HepG2 (cell line): Measurements from ENCODE around the gene ZBTB46. TPM values are rescaled to one million over a fixed set of nuclear protein-coding genes. Genes with fewer than 3 reads are reported as not detected.

Experiments
- FOXK2 ChIP-seq: fragments of 450-650 bp; IDR thresholded peaks from 2 replicates; pipeline ENCODE4 v1.6.1; 2016
- MNT ChIP-seq: fragments of 450-650 bp; IDR thresholded peaks from 2 replicates; pipeline ENCODE4 v1.6.1; 2016
- PATZ1 ChIP-seq: sonication (generic); formaldehyde crosslinking; IDR thresholded peaks from 2 replicates; pipeline ENCODE4 v1.4.0; 2020; ENCODE audit warnings: missing genetic modification reagents
- PBX2 ChIP-seq: IDR thresholded peaks from 2 replicates; pipeline ENCODE4 v1.6.1; 2016; ENCODE audit warnings: control low read depth
- RFX3 ChIP-seq: IDR thresholded peaks from 2 replicates; pipeline ENCODE4 v1.6.1; 2016; ENCODE audit warnings: missing biosample characterization, missing genetic modification reagents
- THYN1 ChIP-seq: sonication (generic); formaldehyde crosslinking; IDR thresholded peaks from 2 replicates; pipeline ENCODE4 v1.8.1; 2023; ENCODE audit warnings: low read depth, mild to moderate bottlenecking, moderate library complexity, missing genetic modification reagents, borderline replicate concordance
- ZBTB46 ChIP-seq: sonication (generic); formaldehyde crosslinking; IDR thresholded peaks from 2 replicates; pipeline ENCODE4 v1.4.0; 2020; ENCODE audit warnings: mild to moderate bottlenecking, missing genetic modification reagents, borderline replicate concordance
- ZNF142 ChIP-seq: sonication (generic); formaldehyde crosslinking; IDR thresholded peaks from 2 replicates; pipeline ENCODE4 v1.4.0; 2020; ENCODE audit warnings: missing genetic modification reagents
- ZNF296 ChIP-seq: sonication (generic); formaldehyde crosslinking; conservative IDR thresholded peaks from 2 replicates; pipeline ENCODE4 v1.5.0; 2020; ENCODE audit warnings: mild to moderate bottlenecking, missing genetic modification reagents
- ZNF781 ChIP-seq: sonication (generic); formaldehyde crosslinking; IDR thresholded peaks from 2 replicates; pipeline ENCODE4 v1.5.1; 2020; ENCODE audit warnings: borderline replicate concordance, mild to moderate bottlenecking, missing genetic modification reagents; ENCODE audit errors: not compliant biosample characterization
- polyA plus RNA-seq, 8 experiments: library from polyadenylated mRNA; depleted of rRNA in 3 of 8; stranded (reverse) in 7 of 8; unstranded in 1 of 8; fragments of >200 nt; fragmentation: Illumina TruSeq in 4 of 8; extraction: Trizol in 4 of 8; gene quantifications; 2 replicates each; pipeline versions ENCODE4 v1.2.1 to v1.2.3, GENCODE V29; 2011 to 2016; ENCODE audit warnings: low read depth in 4 of 8, missing spikeins in 1 of 8, mixed read lengths in 1 of 8; ENCODE audit not compliant: insufficient read depth in 1 of 8
- total RNA-seq, 5 experiments: library from RNA; depleted of rRNA; stranded (reverse); fragments of >200 nt; fragmentation: Illumina TruSeq; extraction: Trizol; gene quantifications; 2 replicates each; pipeline ENCODE4 v1.2.3, GENCODE V29; 2016; ENCODE audit warnings: low read depth in 1 of 5

The ZBTB46 gene
- total and polyA plus RNA-seq, 2 of the 13 experiments (the other 11 are each of a cell fraction or from before 2014, with no cell fraction given): 1.6 to 13.5 TPM

GRCh38 chr20:63734946-63735858 lies 95.9 kb downstream of the ZBTB46 start (continued):
- no peak for TF ChIP-seq ZNF142 (CRISPR knock-in tag)
- no peak for TF ChIP-seq PBX2 (CRISPR knock-in tag)
- TF ChIP-seq ZBTB46 (CRISPR knock-in tag): no peak
- TF ChIP-seq THYN1 (CRISPR knock-in tag): no peak
- no peak for TF ChIP-seq RFX3 (CRISPR knock-in tag)
- TF ChIP-seq PATZ1 (CRISPR knock-in tag): peak; percentile 55; the same call in 1 of the 2 replicates
- no peak for TF ChIP-seq ZNF781 (CRISPR knock-in tag)
- TF ChIP-seq ZNF296 (CRISPR knock-in tag): no peak
- no peak for TF ChIP-seq FOXK2
- TF ChIP-seq MNT: no peak
